ENCODE results near the gene SNAPC3.

- TF ChIP-seq CTCF (IDR thresholded peaks at IDR 0.05) (no peak), POLR2A (IDR thresholded peaks at IDR 0.05) (no peak)
Measured at GRCh38 chr9:15401266-15401665, 21.4 kb upstream of the SNAPC3 start.
